Measurements from ENCODE around the gene SPRED1. TPM values are rescaled to one million over a fixed set of nuclear protein-coding genes. Genes with fewer than 3 reads are reported as not detected.

The SPRED1 gene
- total and polyA plus RNA-seq, 2 donors (not counting 1 experiment from before 2014, with no cell fraction given), result 0.09 to 2.1 TPM

GRCh38 chr15:38307251-38307650 is 54.6 kb downstream of the SPRED1 start:
- Histone ChIP-seq H3K9me3 (ENCODE audit: control extremely low read depth in 1 of 3, control insufficient read depth in 2 of 3, insufficient read depth in 1 of 3, low read length in 2 of 3) (no peaks in the 10 kb centered on the region), H3K79me2 (ENCODE audit: control insufficient read depth, insufficient read depth, low read length) (no peaks in the 10 kb centered on the region), H3K27me3 (replicated peaks in 1 of 4; ENCODE audit: control extremely low read depth in 1 of 4, control insufficient read depth in 3 of 4, insufficient read depth in 4 of 4, low read length in 3 of 4) (no peaks in the 10 kb centered on the region), H3K4me2 (replicated peaks; ENCODE audit: low read depth, low read length, poor library complexity, severe bottlenecking) (no peak overlapping the region), H3K36me3 (replicated peaks in 1 of 2; ENCODE audit: control extremely low read depth in 1 of 2, control insufficient read depth in 1 of 2, extremely low read depth in 1 of 2, insufficient read depth in 2 of 2, low read length in 1 of 2) (no peaks in the 10 kb centered on the region), H3K4me1 (ENCODE audit: control insufficient read depth in 2 of 2, insufficient read depth in 2 of 2, low read length in 2 of 2) (no peaks in the 10 kb centered on the region), H3K27ac (ENCODE audit: low read length in 2 of 2) (no peak overlapping the region), H2AFZ (ENCODE audit: insufficient read depth, low read depth, low read length, poor library complexity, severe bottlenecking) (no peak overlapping the region), H4K20me1 (ENCODE audit: control insufficient read depth, insufficient read depth, low read length, poor library complexity, severe bottlenecking) (no peaks in the 10 kb centered on the region), H3K4me3 (ENCODE audit: control extremely low read depth in 1 of 5, extremely low read depth in 1 of 5, insufficient read depth in 1 of 5, low read depth in 2 of 5, low read length in 4 of 5) (no peak overlapping the region), H3K9ac (ENCODE audit: low read length) (no peak overlapping the region)
- no peak overlapping the region for H3K4me3 Mint-ChIP-seq
- no peaks in the 10 kb centered on the region for H3K9me3 Mint-ChIP-seq (ENCODE audit: insufficient read depth)
- no peak for ATAC-seq (ENCODE audit: low read depth)
- no peak for DNase-seq
- no peak overlapping the region for H3K27ac Mint-ChIP-seq
- intact Hi-C loops (cut with micrococcal nuclease), result no loop called here
- POLR2A ChIA-PET, result no interaction called here
- CTCF ChIA-PET, result no interaction called here
- H3K4me1 Mint-ChIP-seq, result peaks cover 20% of the 10 kb centered on the region
- 100% methylated on average over 2 of the region's 2 CpGs for WGBS (ENCODE audit: insufficient coverage)
- TF ChIP-seq EZH2 (IDR thresholded peaks at IDR 0.05; ENCODE audit: borderline replicate concordance, insufficient read depth, low read depth, low read length, poor library complexity, severe bottlenecking), result no peak
- TF ChIP-seq, protein P1, sequence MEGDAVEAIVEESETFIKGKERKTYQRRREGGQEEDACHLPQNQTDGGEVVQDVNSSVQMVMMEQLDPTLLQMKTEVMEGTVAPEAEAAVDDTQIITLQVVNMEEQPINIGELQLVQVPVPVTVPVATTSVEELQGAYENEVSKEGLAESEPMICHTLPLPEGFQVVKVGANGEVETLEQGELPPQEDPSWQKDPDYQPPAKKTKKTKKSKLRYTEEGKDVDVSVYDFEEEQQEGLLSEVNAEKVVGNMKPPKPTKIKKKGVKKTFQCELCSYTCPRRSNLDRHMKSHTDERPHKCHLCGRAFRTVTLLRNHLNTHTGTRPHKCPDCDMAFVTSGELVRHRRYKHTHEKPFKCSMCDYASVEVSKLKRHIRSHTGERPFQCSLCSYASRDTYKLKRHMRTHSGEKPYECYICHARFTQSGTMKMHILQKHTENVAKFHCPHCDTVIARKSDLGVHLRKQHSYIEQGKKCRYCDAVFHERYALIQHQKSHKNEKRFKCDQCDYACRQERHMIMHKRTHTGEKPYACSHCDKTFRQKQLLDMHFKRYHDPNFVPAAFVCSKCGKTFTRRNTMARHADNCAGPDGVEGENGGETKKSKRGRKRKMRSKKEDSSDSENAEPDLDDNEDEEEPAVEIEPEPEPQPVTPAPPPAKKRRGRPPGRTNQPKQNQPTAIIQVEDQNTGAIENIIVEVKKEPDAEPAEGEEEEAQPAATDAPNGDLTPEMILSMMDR (IDR thresholded peaks at IDR 0.05), result no peak
- H3K27me3 Mint-ChIP-seq, result no peaks in the 10 kb centered on the region

- no peak overlapping the region for H3K27ac Mint-ChIP-seq
- Histone ChIP-seq H3K27ac (ENCODE audit: low read length in 2 of 2) (no peak overlapping the region), H3K9ac (ENCODE audit: low read length) (no peak overlapping the region), H2AFZ (ENCODE audit: insufficient read depth, low read depth, low read length, poor library complexity, severe bottlenecking) (no peak overlapping the region), H3K4me2 (replicated peaks; ENCODE audit: low read depth, low read length, poor library complexity, severe bottlenecking) (no peak overlapping the region), H3K36me3 (replicated peaks in 1 of 2; ENCODE audit: control extremely low read depth in 1 of 2, control insufficient read depth in 1 of 2, extremely low read depth in 1 of 2, insufficient read depth in 2 of 2, low read length in 1 of 2) (no peaks in the 10 kb centered on the region), H4K20me1 (ENCODE audit: control insufficient read depth, insufficient read depth, low read length, poor library complexity, severe bottlenecking) (no peaks in the 10 kb centered on the region), H3K79me2 (ENCODE audit: control insufficient read depth, insufficient read depth, low read length) (no peaks in the 10 kb centered on the region), H3K4me1 (ENCODE audit: control insufficient read depth in 2 of 2, insufficient read depth in 2 of 2, low read length in 2 of 2) (no peaks in the 10 kb centered on the region), H3K9me3 (ENCODE audit: control extremely low read depth in 1 of 3, control insufficient read depth in 2 of 3, insufficient read depth in 1 of 3, low read length in 2 of 3) (no peaks in the 10 kb centered on the region), H3K27me3 (replicated peaks in 1 of 4; ENCODE audit: control extremely low read depth in 1 of 4, control insufficient read depth in 3 of 4, insufficient read depth in 4 of 4, low read length in 3 of 4) (no peaks in the 10 kb centered on the region), H3K4me3 (ENCODE audit: control extremely low read depth in 1 of 5, extremely low read depth in 1 of 5, insufficient read depth in 1 of 5, low read depth in 2 of 5, low read length in 4 of 5) (no peak overlapping the region)
- WGBS (ENCODE audit: insufficient coverage), result 100% methylated on average over 1 of the region's 5 CpGs
- ChIA-PET POLR2A (no interaction called here), CTCF (no interaction called here)
- no peaks in the 10 kb centered on the region for H3K27me3 Mint-ChIP-seq
- no peak overlapping the region for H3K4me3 Mint-ChIP-seq
- ATAC-seq (ENCODE audit: low read depth) (no peak), DNase-seq (no peak)
- peaks cover 20% of the 10 kb centered on the region for H3K4me1 Mint-ChIP-seq
- TF ChIP-seq, protein P1 (IDR thresholded peaks at IDR 0.05), result no peak
- TF ChIP-seq EZH2 (IDR thresholded peaks at IDR 0.05; ENCODE audit: borderline replicate concordance, insufficient read depth, low read depth, low read length, poor library complexity, severe bottlenecking), result no peak
- no peaks in the 10 kb centered on the region for H3K9me3 Mint-ChIP-seq (ENCODE audit: insufficient read depth)
- intact Hi-C loops (cut with micrococcal nuclease), result no loop called here
Observed at GRCh38 chr15:38307861-38308641, 55.4 kb downstream of the SPRED1 start.
